ENCODE results near the gene TNFRSF6B.

TNFRSF6B gene

DNA sequence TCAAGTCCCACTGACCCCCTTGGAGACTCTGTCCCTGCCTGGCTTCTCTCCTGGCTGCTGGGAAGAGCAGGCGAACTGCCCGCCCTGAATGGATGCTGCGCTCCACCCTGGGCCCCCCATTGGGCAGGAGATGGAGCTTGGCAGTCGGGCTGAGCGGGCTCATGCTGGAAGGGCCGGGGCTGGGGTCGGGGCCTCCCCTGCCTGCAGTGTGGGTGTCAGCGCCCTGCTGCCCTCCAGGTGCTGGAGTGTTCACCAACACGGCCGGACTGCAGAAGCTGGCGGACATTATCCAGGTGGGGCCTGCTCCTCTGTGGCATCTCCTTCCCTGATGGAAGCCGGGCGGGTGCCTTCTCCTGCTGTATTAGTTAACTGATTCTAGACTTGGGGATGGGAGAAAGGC lies 16.0 kb upstream of the TNFRSF6B start:
- no peak for DNase-seq (ENCODE audit: low read depth)
- TF ChIP-seq, protein P1, sequence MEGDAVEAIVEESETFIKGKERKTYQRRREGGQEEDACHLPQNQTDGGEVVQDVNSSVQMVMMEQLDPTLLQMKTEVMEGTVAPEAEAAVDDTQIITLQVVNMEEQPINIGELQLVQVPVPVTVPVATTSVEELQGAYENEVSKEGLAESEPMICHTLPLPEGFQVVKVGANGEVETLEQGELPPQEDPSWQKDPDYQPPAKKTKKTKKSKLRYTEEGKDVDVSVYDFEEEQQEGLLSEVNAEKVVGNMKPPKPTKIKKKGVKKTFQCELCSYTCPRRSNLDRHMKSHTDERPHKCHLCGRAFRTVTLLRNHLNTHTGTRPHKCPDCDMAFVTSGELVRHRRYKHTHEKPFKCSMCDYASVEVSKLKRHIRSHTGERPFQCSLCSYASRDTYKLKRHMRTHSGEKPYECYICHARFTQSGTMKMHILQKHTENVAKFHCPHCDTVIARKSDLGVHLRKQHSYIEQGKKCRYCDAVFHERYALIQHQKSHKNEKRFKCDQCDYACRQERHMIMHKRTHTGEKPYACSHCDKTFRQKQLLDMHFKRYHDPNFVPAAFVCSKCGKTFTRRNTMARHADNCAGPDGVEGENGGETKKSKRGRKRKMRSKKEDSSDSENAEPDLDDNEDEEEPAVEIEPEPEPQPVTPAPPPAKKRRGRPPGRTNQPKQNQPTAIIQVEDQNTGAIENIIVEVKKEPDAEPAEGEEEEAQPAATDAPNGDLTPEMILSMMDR (conservative IDR thresholded peaks at IDR 0.05; ENCODE audit: low read depth, low read length): no peak
- no peak overlapping the region for H3K4me3 ChIP-seq (ENCODE audit: low read depth, low read length)

DNA sequence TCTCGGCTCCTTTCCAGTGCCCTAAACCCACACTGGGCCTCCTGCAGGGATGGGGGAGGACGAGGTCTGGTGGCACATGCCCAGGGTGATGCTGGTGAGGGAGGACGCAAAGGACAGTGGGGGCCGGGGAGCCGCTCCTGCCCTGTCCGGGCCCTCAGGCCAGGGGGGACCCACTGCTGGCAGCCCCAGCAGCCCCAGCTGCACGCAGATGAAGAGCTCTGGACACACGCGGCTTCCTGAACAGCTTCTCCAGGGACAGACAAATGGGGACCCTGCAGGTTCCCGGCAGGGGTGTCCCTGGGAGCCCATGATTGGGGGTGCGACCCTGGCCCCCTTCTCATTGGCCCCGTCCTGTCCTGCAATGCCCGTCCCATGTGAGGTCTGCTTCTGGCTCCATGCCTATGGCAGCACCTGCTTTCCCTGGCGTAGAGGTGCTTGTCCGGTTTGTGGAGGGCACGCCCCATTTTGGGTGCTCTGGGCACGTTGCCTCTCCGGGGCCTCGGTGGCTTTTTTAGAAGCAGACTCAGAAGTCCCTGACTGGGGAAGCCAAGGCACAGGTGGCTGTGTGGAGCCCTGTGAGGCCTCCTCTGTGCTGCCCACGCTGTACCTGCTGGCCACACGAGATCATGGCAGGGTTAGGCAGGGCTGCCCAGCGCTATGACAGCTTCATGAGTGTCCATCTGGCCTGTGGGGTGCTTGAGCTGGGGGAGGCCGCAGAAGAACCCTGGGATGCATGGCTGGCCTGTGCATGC lies 15.4 kb upstream of the TNFRSF6B start:
- H3K4me3 ChIP-seq (ENCODE audit: low read depth, low read length): no peak overlapping the region
- TF ChIP-seq, protein P1 (conservative IDR thresholded peaks at IDR 0.05; ENCODE audit: low read depth, low read length): no peak
- no peak for DNase-seq (ENCODE audit: low read depth)

DNA sequence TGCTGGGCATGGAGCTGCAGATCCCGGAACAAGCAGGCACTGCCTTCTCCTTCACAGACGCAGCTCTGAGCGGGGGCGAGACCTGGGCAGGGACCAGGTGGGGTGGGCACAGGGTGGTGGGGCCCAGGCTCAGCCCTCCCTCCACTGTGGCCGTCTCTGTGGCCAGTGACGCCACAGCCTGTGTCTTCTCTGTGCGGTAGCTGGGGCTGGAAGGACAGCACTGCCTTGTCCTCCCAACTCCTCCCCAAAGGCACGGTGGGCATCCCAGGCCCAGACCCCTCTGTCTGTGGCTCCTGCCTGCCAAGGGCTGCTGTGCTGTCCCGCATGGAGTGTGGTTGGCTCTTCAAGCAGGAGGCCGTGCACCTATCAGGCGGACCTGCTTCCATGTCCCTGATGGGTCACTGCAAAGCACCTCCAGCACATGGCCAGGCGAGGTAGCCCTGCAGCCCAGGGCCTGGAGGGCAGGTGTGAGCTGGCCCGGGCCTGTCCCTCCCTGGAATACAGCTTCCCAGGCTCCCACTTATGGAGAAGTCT lies 14.8 kb upstream of the TNFRSF6B start:
- no peak overlapping the region for H3K4me3 ChIP-seq (ENCODE audit: low read depth, low read length)
- TF ChIP-seq, protein P1 (conservative IDR thresholded peaks at IDR 0.05; ENCODE audit: low read depth, low read length): no peak
- DNase-seq (ENCODE audit: low read depth): no peak

DNA sequence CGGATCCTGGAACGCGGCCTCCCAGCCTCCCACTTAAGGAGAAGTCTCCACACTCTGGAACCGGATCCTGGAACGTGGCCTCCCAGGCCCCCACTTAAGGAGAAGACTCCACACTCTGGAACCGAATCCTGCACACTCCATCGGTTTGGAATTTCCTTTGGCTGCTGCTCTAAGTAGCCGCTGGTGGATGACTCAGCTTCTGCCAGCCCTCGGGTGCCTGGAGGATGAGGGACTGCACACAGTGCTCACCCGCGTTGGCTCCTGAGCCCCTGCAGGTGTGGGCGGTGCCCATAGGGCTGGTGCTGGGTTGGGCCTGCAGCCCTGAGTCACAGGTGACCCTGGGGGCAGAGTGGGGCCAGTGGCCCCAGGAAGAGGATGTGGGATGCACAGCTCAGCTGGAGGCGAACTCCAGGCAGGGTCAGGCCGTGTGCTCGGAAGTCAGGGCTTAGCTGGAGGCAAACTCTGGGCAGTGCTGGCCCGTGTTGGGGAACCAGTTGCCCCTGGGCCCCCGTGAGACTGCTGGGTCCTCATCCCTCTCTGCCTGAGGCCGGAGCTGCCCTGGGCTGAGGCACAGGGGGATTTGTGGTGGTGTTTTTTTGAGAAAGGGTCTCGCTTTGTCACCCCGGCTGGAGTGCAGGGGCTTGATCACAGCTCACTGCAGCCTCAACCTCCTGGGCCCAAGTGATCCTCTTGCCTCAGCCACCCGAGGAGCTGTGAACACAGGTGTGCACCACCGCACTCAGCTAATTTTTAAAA lies 13.9 kb upstream of the TNFRSF6B start:
- DNase-seq (ENCODE audit: low read depth): peak; percentile 92
- no peak overlapping the region for H3K4me3 ChIP-seq (ENCODE audit: low read depth, low read length)
- TF ChIP-seq, protein P1 (conservative IDR thresholded peaks at IDR 0.05; ENCODE audit: low read depth, low read length): no peak

DNA sequence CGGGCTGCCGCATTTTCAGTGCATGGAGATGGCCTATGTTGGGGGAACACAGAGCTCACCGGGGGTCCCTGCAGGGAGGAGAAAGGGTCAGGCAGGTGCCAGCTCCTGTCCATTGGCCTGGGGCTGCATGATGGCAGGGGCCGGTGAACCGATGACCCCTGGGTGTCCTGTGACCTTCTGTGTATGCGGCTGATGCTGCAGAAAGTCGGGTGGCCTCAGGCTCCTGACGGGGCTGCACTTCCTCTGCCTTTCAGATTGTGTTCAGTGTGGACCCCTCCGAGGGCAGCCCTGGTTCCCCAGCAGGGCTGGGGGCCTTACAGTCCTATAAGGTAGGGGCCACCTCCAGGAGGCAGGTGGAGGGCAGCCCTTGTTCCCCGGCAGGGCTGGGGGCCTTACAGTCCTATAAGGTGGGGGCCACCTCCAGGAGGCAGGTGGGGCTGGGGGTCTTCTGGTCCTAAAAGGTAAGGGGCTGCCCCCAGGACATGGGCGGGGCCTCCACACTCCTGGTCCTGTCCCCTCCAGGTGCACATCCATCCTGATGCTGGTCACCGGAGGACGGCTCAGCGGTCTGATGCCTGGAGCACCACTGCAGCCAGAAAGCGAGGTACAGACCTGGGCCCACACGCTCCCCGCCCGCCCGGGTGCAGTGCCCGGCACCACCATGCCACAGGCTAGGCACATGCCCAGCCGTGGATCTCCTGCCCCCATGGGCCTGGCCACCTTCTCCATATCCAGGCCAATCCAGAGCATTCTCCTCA lies 11.0 kb upstream of the TNFRSF6B start:
- DNase-seq (ENCODE audit: low read depth): no peak
- H3K4me3 ChIP-seq (ENCODE audit: low read depth, low read length): no peak overlapping the region
- TF ChIP-seq, protein P1 (conservative IDR thresholded peaks at IDR 0.05; ENCODE audit: low read depth, low read length): no peak

DNA sequence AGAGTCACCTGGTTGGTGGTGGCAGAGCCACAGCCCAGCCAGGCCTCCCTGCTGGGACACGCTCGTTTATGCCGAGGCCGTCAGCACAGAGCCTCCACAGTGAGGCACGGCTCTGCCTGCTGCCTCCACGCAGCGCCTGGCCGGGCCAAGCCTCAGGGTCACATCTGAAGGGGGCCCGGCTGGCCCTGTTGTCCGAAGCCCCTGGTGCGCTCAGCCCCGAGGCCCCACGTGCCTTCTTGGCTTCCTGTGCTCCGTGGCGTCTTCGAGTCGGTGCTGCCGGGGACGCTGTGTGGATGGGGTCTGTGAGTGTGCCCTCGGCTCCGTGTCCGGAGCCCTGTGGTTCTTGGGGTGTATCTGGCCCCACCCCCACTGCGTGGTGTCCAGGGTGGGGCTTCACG lies 10.4 kb upstream of the TNFRSF6B start:
- no peak for DNase-seq (ENCODE audit: low read depth)
- TF ChIP-seq, protein P1 (conservative IDR thresholded peaks at IDR 0.05; ENCODE audit: low read depth, low read length): no peak
- H3K4me3 ChIP-seq (ENCODE audit: low read depth, low read length): no peak overlapping the region

Measured in choroid plexus epithelial cell (primary cell).